Fibroblast of lung (primary cell): ENCODE data around the gene GNG7. TPM values are rescaled to one million over a fixed set of nuclear protein-coding genes. Genes with fewer than 3 reads are reported as not detected.
A peak's percentile ranks its signal among the peaks of the same experiment; 100 is the strongest.

ENCODE experiments used
- DNase-seq, 2 donors: peaks; one replicate each; pipeline versions ENCODE4 v3.0.0 to v3.0.0-alpha.2; 2010; ENCODE audit warnings: low read depth in 2 of 2
- H2AFZ ChIP-seq: 2 replicates; pipeline ENCODE4 v1.5.1; 2012; ENCODE audit warnings: low read length, control low read depth, inconsistent platforms
- H3K27ac ChIP-seq: 2 replicates; pipeline ENCODE4 v1.5.1; 2011; ENCODE audit warnings: low read length, control low read depth; ENCODE audit not compliant: insufficient read depth
- H3K27me3 ChIP-seq: 2 replicates; pipeline ENCODE4 v1.5.1; 2011; ENCODE audit warnings: mild to moderate bottlenecking, low read length; ENCODE audit not compliant: control insufficient read depth, insufficient read depth
- H3K36me3 ChIP-seq: 2 replicates; pipeline ENCODE4 v1.5.1; 2011; ENCODE audit warnings: low read length; ENCODE audit not compliant: control insufficient read depth, insufficient read depth
- H3K4me1 ChIP-seq: 2 replicates; pipeline ENCODE4 v1.5.1; 2011; ENCODE audit warnings: low read length; ENCODE audit not compliant: control insufficient read depth, insufficient read depth; ENCODE audit errors: extremely low read depth
- H3K4me2 ChIP-seq: 2 replicates; pipeline ENCODE4 v1.5.1; 2011; ENCODE audit warnings: low read length, control low read depth; ENCODE audit not compliant: insufficient read depth; ENCODE audit errors: extremely low read depth
- H3K4me3 ChIP-seq, 4 experiments: fragments of 200-600 bp in 1 of 4; sonication (generic) in 1 of 4; replicated peaks in 1 of 4; 2 replicates each; pipeline ENCODE4 v1.5.1; 2011 to 2016; ENCODE audit warnings: low read length in 4 of 4, low read depth in 3 of 4, mild to moderate bottlenecking in 3 of 4, control low read depth in 2 of 4, inconsistent platforms in 1 of 4, mixed read lengths in 1 of 4; ENCODE audit not compliant: insufficient read depth in 1 of 4; ENCODE audit errors: control extremely low read depth in 1 of 4
- H3K79me2 ChIP-seq: 2 replicates; pipeline ENCODE4 v1.5.1; 2012; ENCODE audit warnings: mild to moderate bottlenecking, low read length, inconsistent platforms; ENCODE audit not compliant: control insufficient read depth, insufficient read depth
- H3K9ac ChIP-seq: 2 replicates; pipeline ENCODE4 v1.5.1; 2011; ENCODE audit warnings: mild to moderate bottlenecking, low read length, control low read depth; ENCODE audit not compliant: insufficient read depth
- H3K9me3 ChIP-seq: 2 replicates; pipeline ENCODE4 v1.5.1; 2012; ENCODE audit warnings: low read depth, low read length; ENCODE audit not compliant: control insufficient read depth, insufficient read depth
- H4K20me1 ChIP-seq: 2 replicates; pipeline ENCODE4 v1.5.1; 2011; ENCODE audit warnings: low read length; ENCODE audit not compliant: control insufficient read depth, insufficient read depth; ENCODE audit errors: extremely low read depth
- EZH2 ChIP-seq: IDR thresholded peaks from 2 replicates; pipeline ENCODE4 v1.5.1; 2012; ENCODE audit warnings: low read length, control low read depth, mild to moderate bottlenecking; ENCODE audit errors: missing control alignments
- polyA plus RNA-seq, 2 donors: library from polyadenylated mRNA; depleted of rRNA in 1 of 2; stranded (reverse) in 1 of 2; unstranded in 1 of 2; fragments of >200 nt; gene quantifications; 2 replicates each; pipeline ENCODE4 v1.2.1, GENCODE V29; 2011 to 2012; ENCODE audit warnings: missing spikeins in 1 of 2
- total RNA-seq: library from RNA; depleted of rRNA; stranded (reverse); fragments of >200 nt; gene quantifications from 2 replicates; pipeline ENCODE4 v1.2.1, GENCODE V29; 2014
- TF ChIP-seq, protein P1 (sequence below), 2 donors: IDR thresholded peaks in 1 of 2; conservative IDR thresholded peaks in 1 of 2; 1 replicate in 1 of 2; 2 replicates in 1 of 2; pipeline ENCODE4 v1.5.1; 2011 to 2012; ENCODE audit warnings: low read length in 2 of 2, control low read depth in 1 of 2, inconsistent platforms in 1 of 2, low read depth in 1 of 2, mild to moderate bottlenecking in 1 of 2

GNG7 gene
- total and polyA plus RNA-seq, 2 donors (not counting 1 experiment from before 2014, with no cell fraction given): 0.27 to 0.83 TPM

DNA sequence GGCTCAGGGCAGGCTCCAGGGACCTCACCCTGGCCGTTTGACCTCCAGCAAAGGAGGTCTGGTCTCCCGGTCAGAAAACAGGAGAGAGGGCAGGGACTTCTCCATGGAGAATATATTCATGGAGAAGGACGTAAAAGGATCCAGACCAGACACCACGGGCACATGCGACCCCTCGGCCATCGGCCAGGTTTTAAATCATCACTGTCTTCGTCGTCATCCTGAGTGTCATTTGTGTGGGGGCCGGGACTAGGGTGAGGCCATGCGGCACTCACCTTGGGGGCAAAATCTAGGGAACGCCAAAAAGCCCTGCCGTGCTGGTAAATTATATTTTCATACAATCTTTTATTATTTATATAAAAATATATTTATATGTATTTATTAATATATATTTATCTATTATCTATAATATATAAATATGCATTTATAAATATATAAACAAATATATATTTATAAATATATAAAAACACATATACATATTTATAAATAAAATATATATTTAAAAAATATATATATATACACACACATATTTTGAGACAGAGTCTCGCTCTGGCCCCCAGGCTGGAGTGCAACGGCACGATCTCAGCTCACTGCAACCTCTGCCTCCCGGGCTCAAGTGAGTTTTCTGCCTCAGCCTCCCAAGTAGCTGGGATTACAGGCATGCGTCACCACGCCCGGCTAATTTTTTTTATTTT lies 151.2 kb downstream of the GNG7 start:
- no peaks in the 10 kb centered on the region for H3K79me2 ChIP-seq
- H4K20me1 ChIP-seq: no peaks in the 10 kb centered on the region
- no peaks in the 10 kb centered on the region for H3K9me3 ChIP-seq
- H3K27me3 ChIP-seq: no peaks in the 10 kb centered on the region
- no peak for TF ChIP-seq EZH2
- TF ChIP-seq, protein P1, sequence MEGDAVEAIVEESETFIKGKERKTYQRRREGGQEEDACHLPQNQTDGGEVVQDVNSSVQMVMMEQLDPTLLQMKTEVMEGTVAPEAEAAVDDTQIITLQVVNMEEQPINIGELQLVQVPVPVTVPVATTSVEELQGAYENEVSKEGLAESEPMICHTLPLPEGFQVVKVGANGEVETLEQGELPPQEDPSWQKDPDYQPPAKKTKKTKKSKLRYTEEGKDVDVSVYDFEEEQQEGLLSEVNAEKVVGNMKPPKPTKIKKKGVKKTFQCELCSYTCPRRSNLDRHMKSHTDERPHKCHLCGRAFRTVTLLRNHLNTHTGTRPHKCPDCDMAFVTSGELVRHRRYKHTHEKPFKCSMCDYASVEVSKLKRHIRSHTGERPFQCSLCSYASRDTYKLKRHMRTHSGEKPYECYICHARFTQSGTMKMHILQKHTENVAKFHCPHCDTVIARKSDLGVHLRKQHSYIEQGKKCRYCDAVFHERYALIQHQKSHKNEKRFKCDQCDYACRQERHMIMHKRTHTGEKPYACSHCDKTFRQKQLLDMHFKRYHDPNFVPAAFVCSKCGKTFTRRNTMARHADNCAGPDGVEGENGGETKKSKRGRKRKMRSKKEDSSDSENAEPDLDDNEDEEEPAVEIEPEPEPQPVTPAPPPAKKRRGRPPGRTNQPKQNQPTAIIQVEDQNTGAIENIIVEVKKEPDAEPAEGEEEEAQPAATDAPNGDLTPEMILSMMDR (conservative IDR thresholded peaks at IDR 0.05 in 1 of 2, IDR thresholded peaks at IDR 0.05 in 1 of 2; ENCODE audit: low read depth in 1 of 2, low read length in 2 of 2): no peak
- H3K4me3 ChIP-seq: no peak overlapping the region
- no peak overlapping the region for H3K27ac ChIP-seq
- no peaks in the 10 kb centered on the region for H3K36me3 ChIP-seq
- H2AFZ ChIP-seq: no peak overlapping the region
- H3K9ac ChIP-seq: no peak overlapping the region
- no peak overlapping the region for H3K4me2 ChIP-seq
- peaks cover 1% of the 10 kb centered on the region for H3K4me1 ChIP-seq
- DNase-seq: no peak

DNA sequence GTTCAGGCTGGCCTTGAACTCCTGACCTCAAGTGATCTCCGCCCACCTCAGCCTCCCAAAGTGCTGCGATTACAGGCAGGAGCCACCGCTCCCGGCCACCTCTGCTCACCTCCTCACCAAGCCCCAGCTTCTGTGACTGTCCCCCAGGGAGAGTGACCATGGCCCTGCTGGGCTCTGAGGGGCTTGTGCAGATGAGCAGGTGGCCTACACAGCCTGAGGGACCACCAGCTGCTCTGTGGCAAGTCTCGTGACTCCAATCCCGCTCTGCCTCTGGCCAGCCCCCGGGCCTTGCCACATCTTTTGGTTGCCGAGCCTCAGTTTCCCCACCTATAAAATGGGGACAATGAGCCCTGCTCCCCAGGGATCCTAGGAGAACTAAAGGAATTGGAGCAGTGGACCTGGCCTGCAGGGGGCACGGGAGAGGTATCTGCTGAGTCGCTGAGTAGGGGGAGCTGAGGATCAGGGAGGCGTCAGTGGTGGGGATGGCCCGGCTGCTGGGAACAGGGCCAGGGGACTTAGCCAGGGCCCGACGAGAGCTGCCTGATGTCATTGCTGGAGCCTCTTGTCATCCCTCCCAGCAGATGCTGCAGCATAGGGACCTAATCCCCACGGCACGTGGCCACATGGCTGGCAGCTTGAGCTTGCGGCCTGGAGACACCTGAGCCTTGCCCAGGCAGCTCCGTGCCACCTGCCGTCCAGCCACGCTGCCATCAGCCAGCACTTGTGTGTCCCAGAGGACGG lies 151.9 kb downstream of the GNG7 start:
- Histone ChIP-seq H3K9ac (no peak overlapping the region), H3K4me2 (no peak overlapping the region), H3K27me3 (no peaks in the 10 kb centered on the region), H3K79me2 (no peaks in the 10 kb centered on the region), H3K27ac (peak overlapping the region; percentile 57), H3K9me3 (no peaks in the 10 kb centered on the region), H3K36me3 (no peaks in the 10 kb centered on the region), H2AFZ (no peak overlapping the region), H3K4me1 (peaks cover 4% of the 10 kb centered on the region), H3K4me3 (no peak overlapping the region), H4K20me1 (no peaks in the 10 kb centered on the region)
- no peak for TF ChIP-seq EZH2
- TF ChIP-seq, protein P1 (conservative IDR thresholded peaks at IDR 0.05 in 1 of 2, IDR thresholded peaks at IDR 0.05 in 1 of 2; ENCODE audit: low read depth in 1 of 2, low read length in 2 of 2): peak in 1 of 2 donors; percentile 8
- no peak for DNase-seq

DNA sequence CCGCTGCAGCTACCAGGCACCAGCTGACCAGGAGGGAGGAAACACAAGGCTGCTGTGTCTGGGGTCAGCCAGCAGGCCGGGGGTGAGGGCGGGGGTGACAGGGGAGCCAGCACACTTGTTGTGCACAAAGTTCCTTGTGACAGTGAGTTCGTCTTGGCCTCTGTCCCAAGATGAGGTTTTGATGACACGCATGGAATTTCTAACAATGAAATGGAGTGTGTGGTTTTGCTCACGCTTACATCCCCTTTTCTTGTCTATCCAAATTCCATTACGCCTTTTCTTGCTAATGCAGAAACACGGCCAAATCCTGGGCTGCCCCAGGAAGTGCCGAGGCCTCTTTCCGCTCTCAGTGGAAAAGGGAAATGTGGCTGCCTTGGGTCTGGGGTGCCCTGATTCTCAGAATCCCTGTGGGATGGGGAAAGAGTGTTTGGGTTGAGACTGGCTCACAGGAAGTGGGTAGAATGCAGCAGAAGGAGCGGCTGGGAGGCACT lies 152.7 kb downstream of the GNG7 start:
- no peaks in the 10 kb centered on the region for H3K9me3 ChIP-seq
- no peaks in the 10 kb centered on the region for H3K27me3 ChIP-seq
- no peak overlapping the region for H3K9ac ChIP-seq
- peak overlapping the region; percentile 57 for H3K27ac ChIP-seq
- peaks cover 6% of the 10 kb centered on the region for H3K4me1 ChIP-seq
- peak overlapping the region; percentile 31 for H2AFZ ChIP-seq
- no peaks in the 10 kb centered on the region for H3K36me3 ChIP-seq
- TF ChIP-seq EZH2: no peak
- TF ChIP-seq, protein P1 (conservative IDR thresholded peaks at IDR 0.05 in 1 of 2, IDR thresholded peaks at IDR 0.05 in 1 of 2; ENCODE audit: low read depth in 1 of 2, low read length in 2 of 2): no peak
- no peaks in the 10 kb centered on the region for H3K79me2 ChIP-seq
- no peak overlapping the region for H3K4me2 ChIP-seq
- peak; percentile 93 to 98 for DNase-seq
- H3K4me3 ChIP-seq: no peak overlapping the region
- no peaks in the 10 kb centered on the region for H4K20me1 ChIP-seq
